A549 treated with Mapracorat at 1 μM for 4 hours (cell line): ENCODE data around the gene RWDD1. TPM values are rescaled to one million over a fixed set of nuclear protein-coding genes. Genes with fewer than 3 reads are reported as not detected.

Source experiments
- total RNA-seq: library from RNA; stranded (reverse); fragments of 200-300 nt; extraction: Qiagen RNA extraction; gene quantifications from 5 replicates; pipeline ENCODE4 v1.2.3, GENCODE V29; 2022

Gene RWDD1, protein sequence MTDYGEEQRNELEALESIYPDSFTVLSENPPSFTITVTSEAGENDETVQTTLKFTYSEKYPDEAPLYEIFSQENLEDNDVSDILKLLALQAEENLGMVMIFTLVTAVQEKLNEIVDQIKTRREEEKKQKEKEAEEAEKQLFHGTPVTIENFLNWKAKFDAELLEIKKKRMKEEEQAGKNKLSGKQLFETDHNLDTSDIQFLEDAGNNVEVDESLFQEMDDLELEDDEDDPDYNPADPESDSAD
- total RNA-seq, result 21.8 to 37.2 TPM (median 34.7 TPM) in 5 replicates

DNA sequence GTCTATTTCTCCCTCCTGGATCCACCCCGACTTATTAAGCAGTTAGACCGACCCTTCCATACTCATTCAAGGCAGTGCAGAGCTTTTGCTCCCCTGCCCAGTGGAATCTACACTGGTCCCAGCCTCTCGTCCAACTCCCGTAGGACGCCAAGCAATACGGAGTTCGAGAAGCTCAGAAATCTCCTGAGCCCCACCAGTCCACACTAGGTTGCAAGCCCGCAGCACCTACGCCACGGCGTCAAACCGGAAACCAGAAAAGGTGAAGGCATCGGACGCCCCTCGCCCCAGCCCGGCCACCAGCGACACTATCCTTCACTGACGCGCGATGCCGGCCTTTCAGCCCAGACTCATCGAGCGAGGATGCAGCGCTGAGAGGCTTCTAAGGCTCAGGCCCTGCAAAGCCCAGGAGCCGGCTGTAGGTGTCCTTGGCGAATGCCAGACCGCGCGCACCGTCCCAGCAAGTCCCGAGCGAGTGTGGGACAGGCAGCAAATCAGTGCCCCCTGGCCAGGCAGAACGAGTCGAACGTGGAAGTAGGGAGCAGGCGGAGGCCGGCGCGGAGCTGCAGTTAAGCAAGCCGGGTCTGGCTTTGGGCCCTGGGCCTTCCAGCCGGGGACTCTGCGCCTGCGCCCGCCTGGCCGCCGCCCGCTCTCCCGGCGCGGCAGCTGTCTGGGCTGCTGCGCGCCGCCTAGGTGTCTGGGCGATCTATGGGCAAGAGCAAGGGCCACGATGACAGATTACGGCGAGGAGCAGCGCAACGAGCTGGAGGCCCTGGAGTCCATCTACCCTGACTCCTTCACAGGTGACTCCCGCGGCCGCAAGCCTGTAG, at the start of gene RWDD1:
Gene RWDD1 (plus strand): TSS at position 649 of the 827 bp plus-strand sequence. CDS start 79 bp downstream, at position 728.

DNA sequence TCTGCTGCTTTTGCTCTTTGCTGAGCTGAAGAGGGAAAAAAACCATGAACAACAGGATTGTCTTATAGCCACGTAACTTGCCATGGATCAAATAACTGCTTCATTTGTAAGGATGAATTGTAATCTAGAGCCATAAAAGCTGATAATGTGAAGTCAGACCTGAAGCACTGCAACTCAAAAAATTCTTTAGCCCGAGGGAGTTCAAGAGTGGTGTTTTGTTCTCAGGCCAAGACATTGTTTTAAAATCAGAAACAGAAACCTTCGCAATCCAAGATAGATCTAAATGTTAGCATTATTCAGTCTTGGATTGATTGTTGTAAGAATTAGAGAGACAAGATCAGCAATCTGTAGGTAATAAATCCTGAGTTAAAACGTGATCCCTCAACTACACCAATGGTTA, 25.7 kb upstream of the RWDD1 start, which contains the start of gene TRAPPC3L:
Gene TRAPPC3L (minus strand): TSS at position 34 of the 400 bp plus-strand sequence. CDS start 170 bp downstream, outside the sequence.

DNA sequence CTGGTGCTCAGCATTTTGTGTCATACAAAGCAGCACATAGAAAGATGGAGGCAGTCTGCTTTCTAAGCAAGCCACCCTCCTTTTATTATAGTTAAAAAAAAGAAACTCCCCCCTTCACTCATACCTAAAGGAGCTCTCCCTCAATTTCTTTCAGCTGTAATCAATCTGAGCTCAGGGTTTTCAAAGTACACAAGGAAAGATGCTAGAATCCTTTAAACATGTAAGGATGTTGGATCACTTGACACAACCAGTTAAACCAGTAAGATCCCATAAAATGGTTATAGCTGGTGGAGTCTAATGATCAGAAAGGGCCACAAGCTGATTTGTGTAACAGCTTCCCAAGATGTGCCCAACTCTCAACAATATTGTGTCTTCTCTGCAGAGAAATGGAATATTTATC, 17.9 kb upstream of the RWDD1 start, which contains the start of gene CALHM4:
Gene CALHM4 (plus strand): TSS at position 301 of the 400 bp plus-strand sequence. CDS start 43 bp downstream, at position 344.

DNA sequence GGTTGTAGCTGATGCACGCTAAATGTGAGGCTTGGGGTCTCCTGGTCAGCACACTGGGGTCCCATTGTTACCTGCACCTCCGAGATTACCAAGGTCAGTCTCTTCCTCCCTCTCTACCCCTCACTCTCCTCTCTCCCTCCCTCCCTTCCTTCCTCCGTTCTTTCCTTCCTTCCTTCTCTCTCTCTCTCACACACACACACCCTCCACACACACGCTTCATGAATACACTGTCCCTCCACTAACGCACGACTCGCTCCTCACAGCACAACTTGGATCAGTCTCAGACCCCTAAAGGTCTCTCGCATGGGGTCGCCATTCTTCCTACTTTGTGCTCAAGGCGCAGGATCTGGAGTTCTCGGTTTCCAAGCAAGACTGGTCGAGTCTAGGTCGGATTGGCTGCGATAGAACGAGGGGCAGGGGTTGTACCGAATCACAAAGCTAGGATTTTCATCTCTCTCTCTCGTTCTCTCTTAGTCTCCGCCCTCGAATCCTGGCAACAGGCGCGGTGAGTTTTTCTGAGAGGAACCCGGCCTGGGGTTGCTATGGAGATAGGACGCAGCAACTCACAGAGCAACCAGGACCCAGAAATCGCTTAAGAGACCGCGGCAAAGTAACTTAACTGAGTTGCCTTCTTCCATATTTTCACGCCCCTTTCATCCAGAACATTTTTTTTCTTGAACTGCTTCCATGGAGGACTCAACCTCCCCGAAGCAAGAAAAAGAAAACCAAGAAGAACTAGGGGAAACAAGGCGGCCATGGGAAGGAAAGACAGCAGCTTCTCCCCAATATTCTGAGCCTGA, 44.8 kb downstream of the RWDD1 start, which contains the start of gene RSPH4A:
Gene RSPH4A (plus strand): TSS at position 543 of the 800 bp plus-strand sequence. CDS start 145 bp downstream, at position 688.

Other genes with a start within 250 kb of the RWDD1 start
- gene DSE, start 200.6 kb upstream of the RWDD1 start, total RNA-seq, result 14.6 to 15.7 TPM (median 15.1 TPM) in 5 replicates
- gene CALHM6, start 110.1 kb upstream of the RWDD1 start, total RNA-seq, result 0.33 TPM in 1 of 5 replicates, not detected in the others
- gene CALHM5, start 59.9 kb upstream of the RWDD1 start, total RNA-seq, result 0.05 to 0.09 TPM (median 0.07 TPM) in 5 replicates
- not detected in 5 replicates for gene TRAPPC3L, start 25.8 kb upstream of the RWDD1 start, total RNA-seq
- gene CALHM4, start 17.8 kb upstream of the RWDD1 start, total RNA-seq, result not detected in 5 replicates
- 0.15 to 0.22 TPM (median 0.20 TPM) in 5 replicates for gene RSPH4A, start 45.0 kb downstream of the RWDD1 start, total RNA-seq
- gene ZUP1, start 97.3 kb downstream of the RWDD1 start, total RNA-seq, result 6.0 to 7.9 TPM (median 6.8 TPM) in 5 replicates
- 1.1 to 1.9 TPM (median 1.9 TPM) in 5 replicates for gene KPNA5, start 109.7 kb downstream of the RWDD1 start, total RNA-seq
- not detected in 5 replicates for gene FAM162B, start 194.2 kb downstream of the RWDD1 start, total RNA-seq